HG02678 (cell line): ENCODE results near the gene CNNM4.
"Not testable (repeated sequence)": the region's sequence is repeated elsewhere in the genome, so short reads cannot be mapped to it uniquely, and the experiment has no call there.

ENCODE experiments used
- ATAC-seq: cut with Tn5 transposase; IDR thresholded peaks from one replicate; pipeline ENCODE4 v1.9.1; 2021; ENCODE audit warnings: mild to moderate bottlenecking, moderate library complexity; ENCODE audit not compliant: unreplicated experiment

The CNNM4 gene

GRCh38 chr2:96789245-96789617, 28.5 kb downstream of the CNNM4 start:
- ATAC-seq = no peak

DNA sequence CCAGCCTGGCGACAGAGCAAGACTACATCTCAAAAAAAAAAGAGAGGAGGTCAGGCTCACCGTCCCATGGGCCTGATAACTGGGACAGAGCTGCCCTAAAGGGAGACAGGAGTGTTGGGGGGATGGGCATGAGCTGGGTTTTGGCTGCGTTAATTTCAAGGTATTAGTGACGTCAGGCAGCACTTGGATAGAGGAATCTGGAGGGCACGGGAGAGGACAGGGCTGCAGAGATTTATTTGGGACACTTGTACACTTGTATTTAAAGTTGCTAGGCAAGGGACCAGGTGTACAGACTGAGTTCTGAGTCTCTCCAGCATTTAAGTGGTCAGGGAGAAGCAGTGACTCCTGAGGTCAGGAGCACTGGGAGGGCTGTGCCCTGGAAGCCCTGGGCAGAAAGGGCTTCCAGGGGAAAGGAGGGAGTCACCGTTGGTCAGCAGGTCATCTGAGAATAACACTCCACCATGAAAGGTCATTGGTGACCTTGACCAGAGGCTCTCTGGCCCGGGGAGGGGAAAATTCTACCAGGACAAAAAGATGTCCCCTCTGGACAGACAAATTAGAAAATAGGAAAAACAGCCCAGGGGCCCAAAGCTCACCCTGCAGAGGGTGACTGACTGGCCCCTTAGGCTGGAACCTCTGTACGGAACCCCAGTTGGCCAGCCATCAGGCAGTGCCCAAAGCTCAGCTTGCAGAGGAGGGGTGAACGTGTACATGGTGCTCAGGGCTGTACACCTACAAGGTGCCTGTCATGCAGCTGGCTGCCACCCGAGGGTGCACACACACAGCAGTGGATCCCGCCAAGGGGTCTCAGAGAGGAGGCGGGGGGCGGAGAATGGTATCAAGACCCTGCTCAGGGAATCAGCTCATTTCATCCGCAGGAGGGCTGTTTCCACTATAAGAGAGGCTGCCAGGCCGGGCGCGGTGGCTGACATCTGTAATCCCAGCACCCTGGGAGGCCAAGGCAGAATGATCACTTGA, 32.4 kb downstream of the CNNM4 start:
- ATAC-seq = no peak

- no peak for ATAC-seq
Measured at GRCh38 chr2:96795076-96795475, 34.4 kb downstream of the CNNM4 start.

DNA sequence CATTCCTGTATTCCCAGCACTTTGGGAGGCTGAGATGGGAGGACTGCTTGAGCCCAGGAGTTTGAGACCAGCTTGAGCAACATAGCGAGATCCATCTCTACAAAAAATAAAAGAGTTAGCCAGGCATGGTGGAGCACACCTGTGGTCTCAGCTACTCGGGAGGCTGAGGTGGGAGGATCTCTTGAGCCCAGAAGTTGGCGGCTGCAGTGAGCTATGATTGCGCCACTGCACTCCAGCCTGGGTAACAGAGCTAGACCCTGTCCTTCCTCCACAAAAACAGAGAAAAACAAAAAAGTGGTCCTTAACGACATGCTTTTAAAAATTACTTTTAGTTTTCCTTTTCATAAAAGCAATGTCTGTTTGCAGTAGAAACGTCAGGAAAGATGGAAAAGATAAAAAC, 35.8 kb downstream of the CNNM4 start:
- not testable (repeated sequence) for ATAC-seq

DNA sequence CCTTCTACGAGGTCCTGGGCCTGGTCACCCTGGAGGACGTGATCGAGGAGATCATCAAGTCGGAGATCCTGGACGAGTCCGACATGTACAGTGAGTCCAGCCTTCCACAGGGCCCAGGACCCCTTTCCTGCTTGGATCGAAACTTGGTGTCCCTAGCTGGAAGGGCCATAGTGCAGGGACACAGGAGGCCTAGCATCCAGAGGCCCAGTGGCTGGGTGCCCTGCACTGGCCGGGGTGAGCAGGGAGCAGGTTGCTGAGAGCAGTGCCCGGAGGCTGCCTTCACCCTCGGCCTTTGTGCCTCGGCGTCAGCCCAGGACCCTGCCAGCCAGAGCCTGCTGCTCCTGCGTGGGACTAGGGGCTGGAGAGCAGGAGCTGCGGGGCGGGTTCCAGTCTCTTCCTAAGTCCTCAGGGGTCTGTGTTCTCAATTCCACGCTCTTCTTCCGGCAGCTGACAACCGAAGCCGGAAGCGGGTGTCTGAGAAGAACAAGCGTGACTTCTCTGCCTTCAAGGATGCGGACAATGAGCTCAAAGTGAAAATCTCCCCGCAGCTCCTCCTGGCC, 36.4 kb downstream of the CNNM4 start:
- no peak for ATAC-seq

GRCh38 chr2:96798733-96799622, 38.3 kb downstream of the CNNM4 start:
- no peak for ATAC-seq

DNA sequence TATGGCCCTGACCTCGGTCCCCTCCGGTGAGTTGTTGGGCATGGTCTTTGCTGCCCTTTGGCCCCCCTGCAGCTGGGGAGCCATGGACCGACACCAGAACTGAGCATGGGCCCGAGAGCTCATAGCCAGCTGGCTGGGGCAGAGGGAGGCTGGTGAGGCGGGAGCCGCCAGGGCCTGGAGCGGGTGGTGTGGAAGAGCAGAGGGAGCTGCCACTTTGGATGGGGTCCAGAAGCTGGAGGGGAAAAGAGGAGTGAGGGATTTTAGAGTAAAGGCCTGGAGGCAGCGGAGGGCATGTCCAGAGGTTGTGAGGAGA, 38.9 kb downstream of the CNNM4 start:
- ATAC-seq = no peak

DNA sequence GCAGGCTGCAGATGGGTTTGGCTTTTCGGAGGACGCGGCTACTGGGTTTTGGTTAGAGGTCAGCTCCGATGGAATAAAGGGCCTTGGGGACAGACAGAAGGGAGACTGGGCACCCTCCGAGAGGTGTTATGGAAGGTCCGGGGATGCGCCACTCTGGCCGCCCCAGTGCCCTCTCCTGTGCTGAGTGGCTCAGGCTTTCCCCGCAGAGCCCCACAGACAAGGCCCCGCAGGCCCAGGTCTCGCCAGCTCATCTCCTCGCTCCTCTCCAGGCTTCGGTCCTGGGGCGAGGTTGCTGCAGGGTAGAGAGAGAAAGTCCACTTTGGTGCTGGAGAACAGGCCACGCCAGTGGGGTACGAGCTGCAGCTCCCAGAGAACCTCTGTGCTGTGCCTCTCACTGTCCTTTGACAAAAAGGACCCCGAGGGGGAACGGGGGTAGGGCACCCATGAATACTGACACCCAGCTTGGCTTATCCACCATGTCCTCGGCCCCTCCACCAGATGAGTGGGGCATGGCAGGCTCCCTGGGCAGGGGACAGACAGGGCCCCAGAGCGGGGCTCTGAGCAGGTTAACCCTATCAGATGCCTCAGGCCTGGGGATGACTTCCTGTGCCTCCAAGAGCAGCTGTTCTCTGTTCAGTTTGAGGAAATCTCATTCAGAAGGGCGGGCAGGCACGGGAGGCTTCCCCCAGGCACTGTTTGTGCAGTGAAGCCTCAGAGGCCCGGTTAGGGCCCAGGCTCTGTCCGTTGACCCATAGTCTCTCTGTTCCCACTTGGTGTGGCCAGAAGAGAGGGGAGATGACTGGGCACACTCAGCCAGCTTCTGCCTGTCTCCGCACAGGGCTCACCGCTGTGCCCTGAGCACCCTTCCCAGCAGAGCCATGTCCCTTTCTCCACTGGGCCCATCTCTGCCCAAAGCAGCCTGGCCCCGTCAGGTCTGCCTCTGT, 39.6 kb downstream of the CNNM4 start:
- no peak for ATAC-seq

- peak; percentile 87 for ATAC-seq
Measured at GRCh38 chr2:96801005-96801785, 40.5 kb downstream of the CNNM4 start.

GRCh38 chr2:96801786-96802595, 41.3 kb downstream of the CNNM4 start:
- ATAC-seq = no peak

DNA sequence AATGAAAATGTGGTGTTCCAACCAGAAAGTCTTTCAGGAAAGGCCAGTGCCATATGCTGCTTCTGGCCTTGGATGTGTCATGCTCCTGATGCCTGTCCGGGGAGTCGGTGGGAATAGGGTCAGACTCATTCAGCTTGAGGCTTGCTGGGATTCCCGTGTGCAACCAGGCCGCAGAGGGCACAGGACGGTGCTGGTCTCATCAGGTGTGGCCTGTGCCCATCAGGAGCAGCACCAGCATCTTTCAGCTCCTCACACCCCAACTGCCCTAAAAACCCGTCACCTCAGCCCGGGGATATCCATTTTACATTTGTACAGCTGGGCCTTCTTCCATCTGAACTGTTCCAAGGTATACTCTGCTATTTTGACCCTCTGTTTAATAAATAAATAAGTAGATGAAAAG, 42.0 kb downstream of the CNNM4 start:
- no peak for ATAC-seq

- no peak for ATAC-seq
Measured at GRCh38 chr2:96804986-96805385, 44.3 kb downstream of the CNNM4 start.

DNA sequence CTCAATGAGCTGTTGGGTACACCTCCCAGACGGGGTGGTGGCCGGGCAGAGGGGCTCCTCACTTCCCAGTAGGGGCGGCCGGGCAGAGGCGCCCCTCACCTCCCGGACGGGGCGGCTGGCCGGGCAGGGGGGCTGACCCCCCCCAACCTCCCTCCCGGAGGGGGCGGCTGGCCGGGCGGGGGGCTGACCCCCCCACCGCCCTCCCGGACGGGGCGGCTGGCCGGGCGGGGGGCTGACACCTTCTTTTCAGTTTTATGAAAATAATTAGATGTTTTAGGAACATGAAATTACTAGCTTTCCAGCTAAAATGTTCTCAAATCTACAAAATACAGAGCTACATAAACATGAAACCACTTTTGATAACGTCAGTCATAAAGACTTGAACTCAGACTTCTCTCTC, 45.2 kb downstream of the CNNM4 start:
- not testable (repeated sequence) for ATAC-seq

GRCh38 chr2:96806468-96807126, 45.9 kb downstream of the CNNM4 start:
- ATAC-seq = peak; percentile 55

DNA sequence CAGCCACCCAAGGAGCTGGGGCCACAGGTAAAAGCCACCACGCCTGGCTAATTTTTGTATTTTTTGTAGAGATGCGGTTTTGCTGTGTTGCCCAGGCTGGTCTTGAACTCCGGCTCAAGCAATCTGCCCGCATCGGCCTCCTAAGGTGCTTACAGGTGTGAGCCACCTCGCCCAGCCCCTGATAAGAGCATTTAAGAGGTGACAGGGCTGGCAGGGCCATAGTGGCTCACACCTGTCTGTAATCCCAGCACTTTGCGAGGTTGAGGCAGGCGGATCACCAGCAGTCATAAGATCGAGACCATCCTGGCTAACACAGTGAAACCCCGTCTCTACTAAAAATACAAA, 46.4 kb downstream of the CNNM4 start:
- no peak for ATAC-seq

DNA sequence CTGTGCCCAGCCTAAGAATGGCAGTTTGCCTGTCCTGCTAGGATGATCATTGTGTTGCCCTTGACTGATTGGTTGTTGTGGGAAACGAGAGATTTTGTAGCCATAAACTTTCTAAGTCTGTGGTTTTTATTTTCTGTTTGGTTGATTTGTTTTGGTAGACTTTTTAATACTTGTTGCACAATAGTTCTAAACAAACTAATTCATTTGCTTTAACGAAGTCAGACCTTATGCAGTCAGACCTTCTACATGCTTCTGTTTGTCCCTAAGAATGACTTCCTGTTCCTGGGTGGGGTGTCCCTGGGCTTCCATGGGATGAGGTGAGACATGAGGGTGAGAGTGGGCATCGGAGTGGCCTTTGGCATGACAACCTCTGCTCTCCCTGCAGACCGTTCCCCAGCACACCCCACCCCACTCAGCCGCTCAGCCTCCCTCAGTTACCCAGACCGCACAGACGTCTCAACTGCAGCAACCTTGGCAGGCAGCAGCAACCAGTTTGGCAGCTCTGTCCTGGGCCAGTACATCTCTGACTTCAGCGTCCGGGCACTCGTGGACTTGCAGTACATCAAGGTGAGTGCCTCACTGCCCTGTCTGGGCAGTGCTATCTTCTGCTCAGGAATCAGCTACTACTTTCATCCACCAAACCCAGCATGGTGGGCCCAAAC, 47.6 kb downstream of the CNNM4 start:
- no peak for ATAC-seq

DNA sequence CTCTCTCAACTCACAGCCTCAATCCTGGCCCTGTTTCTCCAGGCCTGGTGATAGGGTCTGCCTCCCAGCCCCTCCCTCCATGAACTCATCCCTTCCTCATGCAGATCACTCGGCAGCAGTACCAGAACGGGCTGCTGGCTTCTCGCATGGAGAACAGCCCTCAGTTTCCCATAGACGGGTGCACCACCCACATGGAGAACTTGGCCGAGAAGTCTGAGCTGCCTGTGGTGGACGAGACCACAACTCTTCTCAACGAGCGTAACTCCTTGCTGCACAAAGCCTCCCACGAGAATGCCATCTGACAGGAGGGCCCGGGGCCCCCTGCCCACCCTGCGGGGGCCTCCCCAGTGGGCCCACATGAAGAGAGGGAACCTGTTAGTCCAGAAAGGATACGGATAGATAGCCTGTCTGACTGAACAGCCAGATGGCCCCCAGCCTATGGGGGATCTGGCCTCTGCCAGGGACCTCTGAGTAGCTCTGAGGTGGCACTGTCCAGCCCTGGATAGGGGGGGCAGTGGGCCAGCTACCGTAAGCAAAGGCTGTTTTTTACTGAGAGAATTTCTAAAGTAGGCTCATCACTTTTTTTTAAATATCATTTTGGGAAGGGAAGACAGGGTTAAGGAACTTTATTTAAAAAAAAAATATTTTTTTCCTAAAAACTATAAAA, 48.6 kb downstream of the CNNM4 start:
- ATAC-seq = no peak
